GM10266 (cell line): ENCODE measurements around the gene DTX3.
"Not testable (repeated sequence)": the region's sequence is repeated elsewhere in the genome, so short reads cannot be mapped to it uniquely, and the experiment has no call there.

Experiments used
- DNase-seq: peaks from one replicate; pipeline ENCODE4 v3.0.0; 2012; ENCODE audit errors: extremely low spot score
- CTCF ChIP-seq: IDR thresholded peaks from 2 replicates; pipeline ENCODE4 v1.5.1; 2012; ENCODE audit warnings: mild to moderate bottlenecking, low read depth; ENCODE audit not compliant: control insufficient read depth, insufficient read depth; ENCODE audit errors: missing control alignments

The DTX3 gene

GRCh38 chr12:57583008-57583831 lies 21.4 kb upstream of the DTX3 start:
- peak; percentile 87 for DNase-seq
- TF ChIP-seq CTCF = peak; percentile 93

GRCh38 chr12:57584050-57584449 lies 20.6 kb upstream of the DTX3 start:
- DNase-seq = no peak
- TF ChIP-seq CTCF = no peak

- no peak for DNase-seq
- TF ChIP-seq CTCF = no peak
These were observed 19.9 kb upstream of the DTX3 start for GRCh38 chr12:57584690-57585089.

GRCh38 chr12:57585156-57585555 lies 19.5 kb upstream of the DTX3 start:
- no peak for TF ChIP-seq CTCF
- DNase-seq = no peak

- DNase-seq = no peak
These were observed 18.5 kb upstream of the DTX3 start for GRCh38 chr12:57586128-57586527.

GRCh38 chr12:57586832-57587429 lies 17.7 kb upstream of the DTX3 start:
- DNase-seq = no peak
- no peak for TF ChIP-seq CTCF

More at GRCh38 chr12:57586128-57586527, 18.5 kb upstream of the DTX3 start:
- no peak for TF ChIP-seq CTCF

GRCh38 chr12:57588951-57589610 lies 15.5 kb upstream of the DTX3 start:
- DNase-seq = not testable (repeated sequence)
